ENCODE results near the gene FOXA2. TPM values are rescaled to one million over a fixed set of nuclear protein-coding genes. Genes with fewer than 3 reads are reported as not detected.

The FOXA2 gene
- total RNA-seq, 2 donors from 2014 or later: 0.34 to 0.59 TPM

- Histone ChIP-seq H3K27ac (no peak overlapping the region), H3K27me3 (replicated peaks; ENCODE audit: insufficient read depth) (no peaks in the 10 kb centered on the region), H3K4me1 (replicated peaks) (no peaks in the 10 kb centered on the region), H3K36me3 (no peaks in the 10 kb centered on the region), H3K9me3 (no peaks in the 10 kb centered on the region), H3K4me3 (no peak overlapping the region)
- no peak for DNase-seq (ENCODE audit: low spot score)
- WGBS: 87% methylated on average over 6 of the region's 6 CpGs
- intact Hi-C loops (cut with DNase I): no loop called here
- TF ChIP-seq POLR2AphosphoS5 (IDR thresholded peaks at IDR 0.05): no peak
- no peak for TF ChIP-seq POLR2A (IDR thresholded peaks at IDR 0.05)
- TF ChIP-seq, protein P1, sequence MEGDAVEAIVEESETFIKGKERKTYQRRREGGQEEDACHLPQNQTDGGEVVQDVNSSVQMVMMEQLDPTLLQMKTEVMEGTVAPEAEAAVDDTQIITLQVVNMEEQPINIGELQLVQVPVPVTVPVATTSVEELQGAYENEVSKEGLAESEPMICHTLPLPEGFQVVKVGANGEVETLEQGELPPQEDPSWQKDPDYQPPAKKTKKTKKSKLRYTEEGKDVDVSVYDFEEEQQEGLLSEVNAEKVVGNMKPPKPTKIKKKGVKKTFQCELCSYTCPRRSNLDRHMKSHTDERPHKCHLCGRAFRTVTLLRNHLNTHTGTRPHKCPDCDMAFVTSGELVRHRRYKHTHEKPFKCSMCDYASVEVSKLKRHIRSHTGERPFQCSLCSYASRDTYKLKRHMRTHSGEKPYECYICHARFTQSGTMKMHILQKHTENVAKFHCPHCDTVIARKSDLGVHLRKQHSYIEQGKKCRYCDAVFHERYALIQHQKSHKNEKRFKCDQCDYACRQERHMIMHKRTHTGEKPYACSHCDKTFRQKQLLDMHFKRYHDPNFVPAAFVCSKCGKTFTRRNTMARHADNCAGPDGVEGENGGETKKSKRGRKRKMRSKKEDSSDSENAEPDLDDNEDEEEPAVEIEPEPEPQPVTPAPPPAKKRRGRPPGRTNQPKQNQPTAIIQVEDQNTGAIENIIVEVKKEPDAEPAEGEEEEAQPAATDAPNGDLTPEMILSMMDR (IDR thresholded peaks at IDR 0.05): no peak
Measured at GRCh38 chr20:22623211-22623610, 38.8 kb upstream of the FOXA2 start.

- no peak overlapping the region for H3K4me3 ChIP-seq
- H3K4me1 ChIP-seq (replicated peaks): no peaks in the 10 kb centered on the region
- no peaks in the 10 kb centered on the region for H3K9me3 ChIP-seq
- H3K27ac ChIP-seq: no peak overlapping the region
- TF ChIP-seq, protein P1 (IDR thresholded peaks at IDR 0.05): no peak
- TF ChIP-seq POLR2AphosphoS5 (IDR thresholded peaks at IDR 0.05): no peak
- no peak for TF ChIP-seq POLR2A (IDR thresholded peaks at IDR 0.05)
- intact Hi-C loops (cut with DNase I): no loop called here
- H3K27me3 ChIP-seq (replicated peaks; ENCODE audit: insufficient read depth): no peaks in the 10 kb centered on the region
- H3K36me3 ChIP-seq: no peaks in the 10 kb centered on the region
- DNase-seq (ENCODE audit: low spot score): no peak
- 55% methylated on average over 9 of the region's 9 CpGs for WGBS
Measured at GRCh38 chr20:22620342-22620741, 36.0 kb upstream of the FOXA2 start.

GRCh38 chr20:22619806-22620205 is 35.4 kb upstream of the FOXA2 start:
- Histone ChIP-seq H3K4me1 (replicated peaks) (no peaks in the 10 kb centered on the region), H3K27me3 (replicated peaks; ENCODE audit: insufficient read depth) (no peaks in the 10 kb centered on the region), H3K9me3 (no peaks in the 10 kb centered on the region), H3K36me3 (no peaks in the 10 kb centered on the region), H3K4me3 (no peak overlapping the region), H3K27ac (no peak overlapping the region)
- intact Hi-C loops (cut with DNase I): no loop called here
- DNase-seq (ENCODE audit: low spot score): no peak
- TF ChIP-seq, protein P1 (IDR thresholded peaks at IDR 0.05): no peak
- TF ChIP-seq POLR2AphosphoS5 (IDR thresholded peaks at IDR 0.05) (no peak), POLR2A (IDR thresholded peaks at IDR 0.05) (no peak)
- 75% methylated on average over 6 of the region's 6 CpGs for WGBS

DNA sequence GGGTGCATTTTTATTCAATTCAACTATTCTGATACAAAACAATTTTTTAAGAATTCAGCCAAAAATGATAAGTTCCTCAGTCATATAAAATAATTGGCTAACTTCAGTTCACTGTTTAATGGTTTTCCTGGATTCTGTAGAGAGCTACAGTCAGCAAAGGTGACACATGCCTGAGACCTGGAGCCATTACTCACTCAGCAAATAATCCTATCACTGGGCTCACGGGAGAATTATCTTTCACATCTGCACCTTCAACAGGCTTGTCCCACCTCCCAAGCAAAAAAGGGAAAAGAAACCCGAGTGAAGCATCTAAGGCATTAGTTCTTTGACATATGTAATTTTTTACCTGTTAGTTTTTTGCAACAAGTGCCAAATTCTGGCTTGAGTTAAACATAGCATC is 34.9 kb upstream of the FOXA2 start:
- Histone ChIP-seq H3K27ac (no peak overlapping the region), H3K36me3 (no peaks in the 10 kb centered on the region), H3K4me1 (replicated peaks) (no peaks in the 10 kb centered on the region), H3K9me3 (no peaks in the 10 kb centered on the region), H3K27me3 (replicated peaks; ENCODE audit: insufficient read depth) (no peaks in the 10 kb centered on the region), H3K4me3 (no peak overlapping the region)
- DNase-seq (ENCODE audit: low spot score): no peak
- TF ChIP-seq POLR2AphosphoS5 (IDR thresholded peaks at IDR 0.05): no peak
- TF ChIP-seq POLR2A (IDR thresholded peaks at IDR 0.05): no peak
- TF ChIP-seq, protein P1 (IDR thresholded peaks at IDR 0.05): no peak
- intact Hi-C loops (cut with DNase I): no loop called here
- WGBS: 44% methylated on average over 2 of the region's 2 CpGs

- H3K4me1 ChIP-seq (replicated peaks): no peaks in the 10 kb centered on the region
- no peaks in the 10 kb centered on the region for H3K36me3 ChIP-seq
- no peak overlapping the region for H3K4me3 ChIP-seq
- no peak overlapping the region for H3K27ac ChIP-seq
- DNase-seq (ENCODE audit: low spot score): no peak
- peaks cover 8% of the 10 kb centered on the region for H3K27me3 ChIP-seq (replicated peaks; ENCODE audit: insufficient read depth)
- WGBS: 92% methylated on average over 3 of the region's 3 CpGs
- TF ChIP-seq POLR2AphosphoS5 (IDR thresholded peaks at IDR 0.05): no peak
- no peak for TF ChIP-seq POLR2A (IDR thresholded peaks at IDR 0.05)
- TF ChIP-seq, protein P1 (IDR thresholded peaks at IDR 0.05): no peak
- intact Hi-C loops (cut with DNase I): no loop called here
- H3K9me3 ChIP-seq: no peaks in the 10 kb centered on the region
Measured at GRCh38 chr20:22617160-22617559, 32.8 kb upstream of the FOXA2 start.

Measured in prostate gland (tissue), 2 donors.